NCI-H226 (cell line): ENCODE data around the gene DAAM1.

Experiments
- DNase-seq: peaks from one replicate; pipeline ENCODE4 v3.0.0-alpha.2; 2015

DAAM1 gene

GRCh38 chr14:59317798-59318505, 129.5 kb downstream of the DAAM1 start:
- DNase-seq: no peak

GRCh38 chr14:59318908-59319307, 130.4 kb downstream of the DAAM1 start:
- no peak for DNase-seq

- no peak for DNase-seq
Measured at GRCh38 chr14:59320361-59320760, 131.9 kb downstream of the DAAM1 start.

- DNase-seq: peak; percentile 61
Measured at GRCh38 chr14:59320763-59321625, 132.5 kb downstream of the DAAM1 start.

- DNase-seq: no peak
Measured at GRCh38 chr14:59321626-59321949, 133.1 kb downstream of the DAAM1 start.

- DNase-seq: no peak
Measured at GRCh38 chr14:59325906-59326305, 137.4 kb downstream of the DAAM1 start.

GRCh38 chr14:59328454-59328853, 140.0 kb downstream of the DAAM1 start:
- DNase-seq: no peak

- DNase-seq: no peak
Measured at GRCh38 chr14:59330455-59330854, 142.0 kb downstream of the DAAM1 start.

- DNase-seq: no peak
Measured at GRCh38 chr14:59331217-59331616, 142.8 kb downstream of the DAAM1 start.

GRCh38 chr14:59332727-59333126, 144.3 kb downstream of the DAAM1 start:
- peak; percentile 76 for DNase-seq

GRCh38 chr14:59333235-59333634, 144.8 kb downstream of the DAAM1 start:
- no peak for DNase-seq

- peak; percentile 86 for DNase-seq
Measured at GRCh38 chr14:59333668-59334067, 145.2 kb downstream of the DAAM1 start.

- DNase-seq: no peak
Measured at GRCh38 chr14:59334253-59334652, 145.8 kb downstream of the DAAM1 start.

- peak; percentile 37 for DNase-seq
Measured at GRCh38 chr14:59336098-59336497, 147.6 kb downstream of the DAAM1 start.

- no peak for DNase-seq
Measured at GRCh38 chr14:59336706-59337105, 148.2 kb downstream of the DAAM1 start.

GRCh38 chr14:59337141-59337611, 148.7 kb downstream of the DAAM1 start:
- no peak for DNase-seq

- no peak for DNase-seq
Measured at GRCh38 chr14:59338761-59339160, 150.3 kb downstream of the DAAM1 start.

GRCh38 chr14:59339524-59340330, 151.3 kb downstream of the DAAM1 start:
- no peak for DNase-seq

- no peak for DNase-seq
Measured at GRCh38 chr14:59341858-59342477, 153.5 kb downstream of the DAAM1 start.

- peak; percentile 10 for DNase-seq
Measured at GRCh38 chr14:59342516-59343484, 154.3 kb downstream of the DAAM1 start.

- peak; percentile 28 for DNase-seq
Measured at GRCh38 chr14:59343585-59343984, 155.1 kb downstream of the DAAM1 start.

- peak; percentile 11 for DNase-seq
Measured at GRCh38 chr14:59344016-59344415, 155.5 kb downstream of the DAAM1 start.
